HEK293 (cell line): Measurements from ENCODE around the gene PRG3.

ENCODE experiments used
- CTCF ChIA-PET: fragments of 350-600 bp; formaldehyde crosslinking; extraction: SDS; loops from one replicate; lab custom pipeline; 2021; ENCODE audit warnings: antibody characterized with exemption; lab: Yijun Ruan, JAX
- POLR2A ChIA-PET: fragments of 300-600 bp; formaldehyde crosslinking; extraction: SDS; loops from one replicate; lab custom pipeline; 2020; ENCODE audit warnings: antibody characterized with exemption, inconsistent platforms; lab: Yijun Ruan, JAX
- H3K27ac ChIP-seq: fragments of 200-500 bp; sonication (Bioruptor generic); 2 replicates; pipeline ENCODE4 v1.5.1; 2014; ENCODE audit warnings: low read depth, low read length, control low read depth, inconsistent platforms; ENCODE audit errors: extremely low read depth
- H3K36me3 ChIP-seq, 2 experiments: fragments of 200-500 bp in 1 of 2; sonication (Bioruptor generic) in 1 of 2; 1 replicate in 1 of 2; 2 replicates in 1 of 2; pipeline ENCODE4 v1.5.1; 2014 to 2017; ENCODE audit warnings: inconsistent platforms in 2 of 2, low read length in 2 of 2; ENCODE audit not compliant: control insufficient read depth in 2 of 2, insufficient read depth in 1 of 2
- H3K4me1 ChIP-seq: fragments of 200-500 bp; sonication (Bioruptor generic); 2 replicates; pipeline ENCODE4 v1.5.1; 2014; ENCODE audit warnings: mild to moderate bottlenecking, low read length, inconsistent platforms; ENCODE audit not compliant: control insufficient read depth, insufficient read depth
- H3K4me3 ChIP-seq: 2 replicates; pipeline ENCODE4 v1.5.1; 2011; ENCODE audit warnings: low read depth, mild to moderate bottlenecking, control low read depth, low read length, moderate library complexity
- H3K9me3 ChIP-seq: fragments of 200-500 bp; sonication (Bioruptor generic); 2 replicates; pipeline ENCODE4 v1.5.1; 2014; ENCODE audit warnings: low read depth, low read length, inconsistent platforms; ENCODE audit not compliant: control insufficient read depth, insufficient read depth
- EGR2 ChIP-seq: fragments of 450-650 bp; formaldehyde crosslinking; IDR thresholded peaks from 2 replicates; pipeline ENCODE4 v1.5.1; 2016; ENCODE audit warnings: low read depth, missing biosample characterization, missing genetic modification characterization
- GLI4 ChIP-seq: fragments of 450-650 bp; formaldehyde crosslinking; IDR thresholded peaks from 2 replicates; pipeline ENCODE4 v1.5.1; 2016; ENCODE audit warnings: missing biosample characterization, missing genetic modification characterization
- GLIS1 ChIP-seq: fragments of 450-650 bp; formaldehyde crosslinking; IDR thresholded peaks from 2 replicates; pipeline ENCODE4 v1.5.1; 2016; ENCODE audit warnings: missing biosample characterization, missing genetic modification characterization
- RBAK ChIP-seq: fragments of 450-650 bp; formaldehyde crosslinking; IDR thresholded peaks from 2 replicates; pipeline ENCODE4 v1.5.1; 2016; ENCODE audit warnings: missing biosample characterization, missing genetic modification characterization
- SCRT1 ChIP-seq: fragments of 450-650 bp; formaldehyde crosslinking; IDR thresholded peaks from 2 replicates; pipeline ENCODE4 v1.5.1; 2016; ENCODE audit warnings: missing biosample characterization, missing genetic modification characterization, borderline replicate concordance
- ZBTB20 ChIP-seq: fragments of 450-650 bp; formaldehyde crosslinking; IDR thresholded peaks from 2 replicates; pipeline ENCODE4 v1.5.1; 2016; ENCODE audit warnings: missing biosample characterization, missing genetic modification characterization
- ZBTB21 ChIP-seq: fragments of 450-650 bp; formaldehyde crosslinking; IDR thresholded peaks from 2 replicates; pipeline ENCODE4 v1.5.1; 2017; ENCODE audit warnings: missing biosample characterization, missing genetic modification characterization
- ZNF10 ChIP-seq: fragments of 450-650 bp; formaldehyde crosslinking; IDR thresholded peaks from 2 replicates; pipeline ENCODE4 v1.5.1; 2017; ENCODE audit warnings: missing biosample characterization, missing genetic modification characterization
- ZNF155 ChIP-seq: fragments of 450-650 bp; formaldehyde crosslinking; IDR thresholded peaks from 2 replicates; pipeline ENCODE4 v1.5.1; 2016; ENCODE audit warnings: missing biosample characterization, missing genetic modification characterization
- ZNF157 ChIP-seq: fragments of 450-650 bp; formaldehyde crosslinking; IDR thresholded peaks from 2 replicates; pipeline ENCODE4 v1.5.1; 2016; ENCODE audit warnings: missing biosample characterization, missing genetic modification characterization
- ZNF19 ChIP-seq: fragments of 450-650 bp; formaldehyde crosslinking; IDR thresholded peaks from 2 replicates; pipeline ENCODE4; 2016; ENCODE audit warnings: missing biosample characterization, missing genetic modification characterization, low read depth
- ZNF239 ChIP-seq: fragments of 450-650 bp; formaldehyde crosslinking; IDR thresholded peaks from 2 replicates; pipeline ENCODE4 v1.5.1; 2016; ENCODE audit warnings: missing biosample characterization, missing genetic modification characterization
- ZNF266 ChIP-seq: fragments of 450-650 bp; formaldehyde crosslinking; IDR thresholded peaks from 2 replicates; pipeline ENCODE4 v1.5.1; 2016; ENCODE audit warnings: missing biosample characterization, missing genetic modification characterization, low read depth
- ZNF274 ChIP-seq, 2 experiments: fragments of 200-500 bp in 1 of 2; fragments of 450-650 bp in 1 of 2; sonication (Bioruptor generic) in 1 of 2; formaldehyde crosslinking in 1 of 2; IDR thresholded peaks; 2 replicates each; pipeline versions ENCODE4 v1.5.1 to v1.6.1; 2014 to 2016; ENCODE audit warnings: borderline replicate concordance in 1 of 2, inconsistent platforms in 1 of 2, low read length in 1 of 2, missing biosample characterization in 1 of 2, missing genetic modification characterization in 1 of 2
- ZNF335 ChIP-seq: fragments of 450-650 bp; formaldehyde crosslinking; conservative IDR thresholded peaks from 2 replicates; pipeline ENCODE4 v1.5.1; 2016; ENCODE audit warnings: missing biosample characterization, missing genetic modification characterization
- ZNF391 ChIP-seq: fragments of 450-650 bp; formaldehyde crosslinking; IDR thresholded peaks from 2 replicates; pipeline ENCODE4 v1.5.1; 2016; ENCODE audit warnings: low read depth, missing biosample characterization, missing genetic modification characterization, borderline replicate concordance
- ZNF654 ChIP-seq: fragments of 450-650 bp; formaldehyde crosslinking; IDR thresholded peaks from 2 replicates; pipeline ENCODE4 v1.5.1; 2016; ENCODE audit warnings: low read depth, missing biosample characterization, missing genetic modification characterization
- ZNF670 ChIP-seq: fragments of 450-650 bp; formaldehyde crosslinking; IDR thresholded peaks from 2 replicates; pipeline ENCODE4 v1.5.1; 2016; ENCODE audit warnings: missing biosample characterization, missing genetic modification characterization, low read depth
- ZNF837 ChIP-seq: fragments of 450-650 bp; formaldehyde crosslinking; IDR thresholded peaks from 2 replicates; pipeline ENCODE4 v1.5.1; 2016; ENCODE audit warnings: missing biosample characterization, missing genetic modification characterization
- TF ChIP-seq, protein P1 (sequence below): fragments of 450-650 bp; formaldehyde crosslinking; IDR thresholded peaks from 2 replicates; pipeline ENCODE4 v1.5.1; 2017; ENCODE audit warnings: missing biosample characterization, missing genetic modification characterization
- TF ChIP-seq, protein P2 (sequence below): fragments of 450-650 bp; formaldehyde crosslinking; IDR thresholded peaks from 2 replicates; pipeline ENCODE4 v1.5.1; 2017; ENCODE audit warnings: missing biosample characterization, missing genetic modification characterization
- TF ChIP-seq, protein P3 (sequence below): fragments of 450-650 bp; formaldehyde crosslinking; IDR thresholded peaks from 2 replicates; pipeline ENCODE4 v1.5.1; 2016; ENCODE audit warnings: missing biosample characterization, missing genetic modification characterization
- TF ChIP-seq, protein P4 (sequence below): fragments of 450-650 bp; formaldehyde crosslinking; IDR thresholded peaks from 2 replicates; pipeline ENCODE4 v1.5.1; 2016; ENCODE audit warnings: missing biosample characterization, missing genetic modification characterization
- TF ChIP-seq, protein P5 (sequence below): fragments of 450-650 bp; formaldehyde crosslinking; IDR thresholded peaks from 2 replicates; pipeline ENCODE4 v1.5.1; 2016; ENCODE audit warnings: missing biosample characterization, missing genetic modification characterization
- TF ChIP-seq, protein P6 (sequence below): fragments of 450-650 bp; formaldehyde crosslinking; IDR thresholded peaks from 2 replicates; pipeline ENCODE4 v1.5.1; 2017; ENCODE audit warnings: missing biosample characterization, missing genetic modification characterization

The PRG3 gene

DNA sequence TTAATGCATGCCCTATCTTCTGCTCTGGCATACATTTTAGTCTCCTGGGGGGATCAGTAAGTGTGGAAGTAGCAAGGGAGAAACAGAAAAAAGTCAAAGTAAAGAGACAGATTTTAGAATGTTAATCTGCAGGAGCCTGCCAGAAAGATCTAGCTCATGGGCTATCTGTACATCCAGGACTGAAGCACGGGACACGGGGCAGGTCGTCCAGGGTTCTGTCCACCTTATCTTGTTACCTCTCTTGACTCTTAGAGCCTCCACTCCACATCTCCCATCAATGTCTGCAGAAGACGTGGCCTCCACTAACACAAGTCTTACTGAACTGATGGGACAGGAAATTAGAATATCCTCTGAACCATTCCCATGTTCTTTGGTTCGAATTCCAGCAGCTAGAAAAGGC, 47.7 kb upstream of the PRG3 start:
- TF ChIP-seq, protein P1, sequence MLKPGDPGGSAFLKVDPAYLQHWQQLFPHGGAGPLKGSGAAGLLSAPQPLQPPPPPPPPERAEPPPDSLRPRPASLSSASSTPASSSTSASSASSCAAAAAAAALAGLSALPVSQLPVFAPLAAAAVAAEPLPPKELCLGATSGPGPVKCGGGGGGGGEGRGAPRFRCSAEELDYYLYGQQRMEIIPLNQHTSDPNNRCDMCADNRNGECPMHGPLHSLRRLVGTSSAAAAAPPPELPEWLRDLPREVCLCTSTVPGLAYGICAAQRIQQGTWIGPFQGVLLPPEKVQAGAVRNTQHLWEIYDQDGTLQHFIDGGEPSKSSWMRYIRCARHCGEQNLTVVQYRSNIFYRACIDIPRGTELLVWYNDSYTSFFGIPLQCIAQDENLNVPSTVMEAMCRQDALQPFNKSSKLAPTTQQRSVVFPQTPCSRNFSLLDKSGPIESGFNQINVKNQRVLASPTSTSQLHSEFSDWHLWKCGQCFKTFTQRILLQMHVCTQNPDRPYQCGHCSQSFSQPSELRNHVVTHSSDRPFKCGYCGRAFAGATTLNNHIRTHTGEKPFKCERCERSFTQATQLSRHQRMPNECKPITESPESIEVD (tag by site-specific recombination), result no peak
- TF ChIP-seq ZNF10 (tag by site-specific recombination) (no peak), ZBTB21 (tag by site-specific recombination) (no peak), ZBTB20 (tag by site-specific recombination) (no peak), ZNF837 (tag by site-specific recombination) (no peak), ZNF274 (IDR thresholded peaks at IDR 0.05; ENCODE audit: low read length) (no peak), ZNF274 (tag by site-specific recombination; IDR thresholded peaks at IDR 0.05; ENCODE audit: borderline replicate concordance) (no peak), GLIS1 (tag by site-specific recombination) (no peak), ZNF19 (no peak), RBAK (tag by site-specific recombination) (no peak), EGR2 (tag by site-specific recombination) (no peak), ZNF266 (tag by site-specific recombination) (no peak), ZNF335 (tag by site-specific recombination) (no peak), ZNF157 (no peak), ZNF155 (no peak), ZNF391 (no peak), SCRT1 (tag by site-specific recombination) (no peak), ZNF670 (tag by site-specific recombination) (no peak), ZNF239 (tag by site-specific recombination) (no peak)
- TF ChIP-seq, protein P2, sequence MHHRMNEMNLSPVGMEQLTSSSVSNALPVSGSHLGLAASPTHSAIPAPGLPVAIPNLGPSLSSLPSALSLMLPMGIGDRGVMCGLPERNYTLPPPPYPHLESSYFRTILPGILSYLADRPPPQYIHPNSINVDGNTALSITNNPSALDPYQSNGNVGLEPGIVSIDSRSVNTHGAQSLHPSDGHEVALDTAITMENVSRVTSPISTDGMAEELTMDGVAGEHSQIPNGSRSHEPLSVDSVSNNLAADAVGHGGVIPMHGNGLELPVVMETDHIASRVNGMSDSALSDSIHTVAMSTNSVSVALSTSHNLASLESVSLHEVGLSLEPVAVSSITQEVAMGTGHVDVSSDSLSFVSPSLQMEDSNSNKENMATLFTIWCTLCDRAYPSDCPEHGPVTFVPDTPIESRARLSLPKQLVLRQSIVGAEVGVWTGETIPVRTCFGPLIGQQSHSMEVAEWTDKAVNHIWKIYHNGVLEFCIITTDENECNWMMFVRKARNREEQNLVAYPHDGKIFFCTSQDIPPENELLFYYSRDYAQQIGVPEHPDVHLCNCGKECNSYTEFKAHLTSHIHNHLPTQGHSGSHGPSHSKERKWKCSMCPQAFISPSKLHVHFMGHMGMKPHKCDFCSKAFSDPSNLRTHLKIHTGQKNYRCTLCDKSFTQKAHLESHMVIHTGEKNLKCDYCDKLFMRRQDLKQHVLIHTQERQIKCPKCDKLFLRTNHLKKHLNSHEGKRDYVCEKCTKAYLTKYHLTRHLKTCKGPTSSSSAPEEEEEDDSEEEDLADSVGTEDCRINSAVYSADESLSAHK, result no peak
- TF ChIP-seq, protein P3, sequence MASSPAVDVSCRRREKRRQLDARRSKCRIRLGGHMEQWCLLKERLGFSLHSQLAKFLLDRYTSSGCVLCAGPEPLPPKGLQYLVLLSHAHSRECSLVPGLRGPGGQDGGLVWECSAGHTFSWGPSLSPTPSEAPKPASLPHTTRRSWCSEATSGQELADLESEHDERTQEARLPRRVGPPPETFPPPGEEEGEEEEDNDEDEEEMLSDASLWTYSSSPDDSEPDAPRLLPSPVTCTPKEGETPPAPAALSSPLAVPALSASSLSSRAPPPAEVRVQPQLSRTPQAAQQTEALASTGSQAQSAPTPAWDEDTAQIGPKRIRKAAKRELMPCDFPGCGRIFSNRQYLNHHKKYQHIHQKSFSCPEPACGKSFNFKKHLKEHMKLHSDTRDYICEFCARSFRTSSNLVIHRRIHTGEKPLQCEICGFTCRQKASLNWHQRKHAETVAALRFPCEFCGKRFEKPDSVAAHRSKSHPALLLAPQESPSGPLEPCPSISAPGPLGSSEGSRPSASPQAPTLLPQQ, result no peak
- Histone ChIP-seq H3K27ac (no peak overlapping the region), H3K9me3 (no peaks in the 10 kb centered on the region), H3K4me3 (no peak overlapping the region), H3K36me3 (no peaks in the 10 kb centered on the region), H3K4me1 (no peaks in the 10 kb centered on the region)
- POLR2A ChIA-PET, result no interaction called here
- CTCF ChIA-PET, result interaction anchor here (0.7 to 1.2 kb wide), 2 partner anchors 98 to 1823 kb away, joined by 3 to 4 read pairs; no protein-coding TSS in a partner anchor

DNA sequence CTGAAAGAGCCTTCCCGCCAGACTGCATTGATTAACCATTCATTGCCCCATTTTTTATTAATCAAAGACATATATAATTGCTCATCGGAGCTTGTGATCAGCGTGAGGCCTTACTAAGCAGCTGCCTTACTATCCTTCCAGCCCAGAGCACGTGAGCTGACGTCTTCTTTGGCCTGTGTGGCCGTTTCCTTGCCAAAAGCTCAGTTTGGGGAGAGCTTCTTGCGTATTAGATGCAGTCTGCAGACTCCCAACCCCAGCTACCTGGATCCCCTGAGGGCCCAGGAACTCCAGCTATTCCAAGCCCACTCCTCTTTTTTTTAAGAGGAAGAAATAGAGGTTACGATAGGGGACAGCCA, 46.8 kb upstream of the PRG3 start:
- H3K36me3 ChIP-seq, result no peaks in the 10 kb centered on the region
- no peak overlapping the region for H3K4me3 ChIP-seq
- POLR2A ChIA-PET, result no interaction called here
- H3K9me3 ChIP-seq, result no peaks in the 10 kb centered on the region
- H3K27ac ChIP-seq, result no peak overlapping the region
- CTCF ChIA-PET, result interaction anchor here (0.6 to 1.3 kb wide), 6 partner anchors 29 to 99 kb away, joined by 3 read pairs; no protein-coding TSS in a partner anchor
- no peaks in the 10 kb centered on the region for H3K4me1 ChIP-seq
- TF ChIP-seq ZNF654 (no peak), GLI4 (tag by site-specific recombination) (no peak)
- TF ChIP-seq, protein P4, sequence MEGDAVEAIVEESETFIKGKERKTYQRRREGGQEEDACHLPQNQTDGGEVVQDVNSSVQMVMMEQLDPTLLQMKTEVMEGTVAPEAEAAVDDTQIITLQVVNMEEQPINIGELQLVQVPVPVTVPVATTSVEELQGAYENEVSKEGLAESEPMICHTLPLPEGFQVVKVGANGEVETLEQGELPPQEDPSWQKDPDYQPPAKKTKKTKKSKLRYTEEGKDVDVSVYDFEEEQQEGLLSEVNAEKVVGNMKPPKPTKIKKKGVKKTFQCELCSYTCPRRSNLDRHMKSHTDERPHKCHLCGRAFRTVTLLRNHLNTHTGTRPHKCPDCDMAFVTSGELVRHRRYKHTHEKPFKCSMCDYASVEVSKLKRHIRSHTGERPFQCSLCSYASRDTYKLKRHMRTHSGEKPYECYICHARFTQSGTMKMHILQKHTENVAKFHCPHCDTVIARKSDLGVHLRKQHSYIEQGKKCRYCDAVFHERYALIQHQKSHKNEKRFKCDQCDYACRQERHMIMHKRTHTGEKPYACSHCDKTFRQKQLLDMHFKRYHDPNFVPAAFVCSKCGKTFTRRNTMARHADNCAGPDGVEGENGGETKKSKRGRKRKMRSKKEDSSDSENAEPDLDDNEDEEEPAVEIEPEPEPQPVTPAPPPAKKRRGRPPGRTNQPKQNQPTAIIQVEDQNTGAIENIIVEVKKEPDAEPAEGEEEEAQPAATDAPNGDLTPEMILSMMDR (tag by site-specific recombination), result no peak
- TF ChIP-seq, protein P5, sequence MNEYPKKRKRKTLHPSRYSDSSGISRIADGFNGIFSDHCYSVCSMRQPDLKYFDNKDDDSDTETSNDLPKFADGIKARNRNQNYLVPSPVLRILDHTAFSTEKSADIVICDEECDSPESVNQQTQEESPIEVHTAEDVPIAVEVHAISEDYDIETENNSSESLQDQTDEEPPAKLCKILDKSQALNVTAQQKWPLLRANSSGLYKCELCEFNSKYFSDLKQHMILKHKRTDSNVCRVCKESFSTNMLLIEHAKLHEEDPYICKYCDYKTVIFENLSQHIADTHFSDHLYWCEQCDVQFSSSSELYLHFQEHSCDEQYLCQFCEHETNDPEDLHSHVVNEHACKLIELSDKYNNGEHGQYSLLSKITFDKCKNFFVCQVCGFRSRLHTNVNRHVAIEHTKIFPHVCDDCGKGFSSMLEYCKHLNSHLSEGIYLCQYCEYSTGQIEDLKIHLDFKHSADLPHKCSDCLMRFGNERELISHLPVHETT (tag by site-specific recombination), result no peak
- TF ChIP-seq, protein P6, sequence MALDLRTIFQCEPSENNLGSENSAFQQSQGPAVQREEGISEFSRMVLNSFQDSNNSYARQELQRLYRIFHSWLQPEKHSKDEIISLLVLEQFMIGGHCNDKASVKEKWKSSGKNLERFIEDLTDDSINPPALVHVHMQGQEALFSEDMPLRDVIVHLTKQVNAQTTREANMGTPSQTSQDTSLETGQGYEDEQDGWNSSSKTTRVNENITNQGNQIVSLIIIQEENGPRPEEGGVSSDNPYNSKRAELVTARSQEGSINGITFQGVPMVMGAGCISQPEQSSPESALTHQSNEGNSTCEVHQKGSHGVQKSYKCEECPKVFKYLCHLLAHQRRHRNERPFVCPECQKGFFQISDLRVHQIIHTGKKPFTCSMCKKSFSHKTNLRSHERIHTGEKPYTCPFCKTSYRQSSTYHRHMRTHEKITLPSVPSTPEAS (tag by site-specific recombination), result no peak
